ENCODE measurements around the gene HAND1.

Gene HAND1

GRCh38 chr5:154449786-154450185 lies 28.2 kb downstream of the HAND1 start:
- no peak for DNase-seq

- no peak for DNase-seq
Measured at GRCh38 chr5:154447089-154447725, 30.8 kb downstream of the HAND1 start.

- DNase-seq = peak; percentile 59
Measured at GRCh38 chr5:154446195-154447088, 31.6 kb downstream of the HAND1 start.

- DNase-seq = peak; percentile 96
Measured at GRCh38 chr5:154445422-154446194, 32.4 kb downstream of the HAND1 start, which contains the start of gene SAP30L. SAP30L (plus strand) TSS chr5:154445997; CDS start chr5:154446605, 608 bp downstream.

- peak; percentile 12 for DNase-seq
Measured at GRCh38 chr5:154444556-154445421, 33.2 kb downstream of the HAND1 start.

GRCh38 chr5:154442801-154443200 lies 35.2 kb downstream of the HAND1 start:
- DNase-seq = no peak

GRCh38 chr5:154440540-154440939 lies 37.5 kb downstream of the HAND1 start:
- DNase-seq = no peak

- no peak for DNase-seq
Measured at GRCh38 chr5:154437281-154437965, 40.6 kb downstream of the HAND1 start.

- no peak for DNase-seq
Measured at GRCh38 chr5:154435226-154435625, 42.8 kb downstream of the HAND1 start.

GRCh38 chr5:154430961-154431630 lies 46.9 kb downstream of the HAND1 start:
- no peak for DNase-seq

- no peak for DNase-seq
Measured at GRCh38 chr5:154430466-154430865, 47.6 kb downstream of the HAND1 start.

- no peak for DNase-seq
Measured at GRCh38 chr5:154429341-154429740, 48.7 kb downstream of the HAND1 start.

GRCh38 chr5:154428208-154428607 lies 49.8 kb downstream of the HAND1 start:
- no peak for DNase-seq
